Dedifferentiated amniotic fluid mesenchymal stem cell (primary cell): Measurements from ENCODE around the gene ANKRD13C.

Experiments
- DNase-seq: peaks from one replicate; pipeline ENCODE4 v3.0.0-alpha.2; 2016; ENCODE audit errors: extremely low spot score

The ANKRD13C gene

DNA sequence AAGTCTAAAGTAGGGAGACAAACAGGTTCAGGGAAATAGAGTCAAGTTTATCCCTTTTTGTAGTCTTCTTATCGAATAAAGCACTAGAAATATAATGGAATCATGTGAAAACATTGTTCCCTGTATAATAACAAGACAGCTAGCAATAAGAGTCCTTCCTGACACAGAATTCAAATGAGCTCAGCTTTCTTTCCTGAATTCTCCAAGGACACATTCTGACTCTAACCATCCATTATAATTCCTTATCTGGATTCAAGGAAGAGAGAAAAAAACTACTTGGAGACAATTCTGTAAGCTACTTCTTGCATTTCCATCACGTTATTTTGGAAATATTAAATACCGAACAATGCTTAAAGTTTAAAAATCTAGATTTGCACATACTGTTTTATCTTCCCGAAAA is 58.8 kb downstream of the ANKRD13C start:
- no peak for DNase-seq

DNA sequence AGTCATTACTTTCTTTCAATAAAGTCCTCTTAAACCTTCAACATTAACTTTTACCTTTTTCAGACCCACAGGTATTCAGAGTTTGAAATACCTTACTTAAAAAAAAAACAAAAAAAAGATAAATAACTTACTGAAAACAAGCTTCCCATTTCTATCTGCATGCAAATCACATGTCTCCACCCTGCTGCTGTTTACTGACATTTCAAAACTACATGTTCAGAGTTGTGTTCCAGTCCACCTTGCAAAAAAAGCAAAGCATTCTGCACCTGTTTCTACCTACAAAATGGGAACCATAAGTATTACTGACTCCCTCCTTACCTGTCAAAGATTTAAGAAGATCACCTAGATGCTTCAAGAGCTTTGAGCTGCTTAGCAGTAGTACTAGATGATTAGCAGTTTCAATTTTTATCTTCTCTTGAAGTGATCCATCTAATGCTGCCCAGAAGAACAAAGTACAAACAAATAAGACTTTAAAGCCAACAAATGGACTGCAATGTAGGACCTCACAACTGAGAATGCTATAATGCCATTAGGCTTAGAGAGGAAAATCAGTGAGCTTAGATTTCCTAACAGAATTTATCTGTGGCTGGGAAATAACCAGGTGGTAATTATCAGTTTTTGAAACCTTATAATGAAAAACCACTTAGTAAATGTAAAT is 61.2 kb downstream of the ANKRD13C start:
- DNase-seq: no peak

DNA sequence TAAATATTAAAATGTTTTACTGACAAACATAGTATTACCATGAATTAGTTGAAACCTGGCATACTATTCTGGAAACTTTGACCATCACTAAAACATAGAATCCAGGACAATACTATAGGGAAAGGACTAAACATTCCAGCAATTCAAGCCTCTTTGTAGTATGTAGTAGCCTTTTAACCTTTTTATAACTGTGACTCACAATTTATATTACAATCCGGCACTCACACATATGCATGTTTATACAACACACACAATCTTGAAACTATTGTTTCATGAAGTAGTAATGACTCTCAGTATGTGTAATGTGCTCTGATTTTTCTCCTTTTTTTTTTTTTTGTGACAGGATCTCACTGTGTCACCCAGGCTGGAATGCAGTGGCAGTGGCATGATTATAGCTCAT is 64.3 kb downstream of the ANKRD13C start:
- DNase-seq: no peak

DNA sequence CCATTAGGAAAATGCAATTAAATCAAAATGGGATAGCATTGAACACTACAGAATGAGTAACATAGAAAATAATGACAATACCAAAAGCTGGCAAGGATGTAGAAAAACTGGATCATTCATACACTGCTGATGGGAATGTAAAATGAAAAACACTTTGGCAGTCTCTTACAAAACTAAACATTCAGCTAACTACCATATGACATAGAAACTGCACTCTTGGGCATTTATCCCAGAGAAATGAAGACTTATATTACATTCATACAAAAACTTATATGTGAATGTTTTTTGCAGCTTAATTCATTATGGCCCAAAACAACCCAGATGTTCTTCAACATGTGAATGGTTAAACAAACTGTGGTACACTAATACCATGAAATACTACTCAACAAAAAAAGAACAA is 66.4 kb downstream of the ANKRD13C start:
- no peak for DNase-seq

DNA sequence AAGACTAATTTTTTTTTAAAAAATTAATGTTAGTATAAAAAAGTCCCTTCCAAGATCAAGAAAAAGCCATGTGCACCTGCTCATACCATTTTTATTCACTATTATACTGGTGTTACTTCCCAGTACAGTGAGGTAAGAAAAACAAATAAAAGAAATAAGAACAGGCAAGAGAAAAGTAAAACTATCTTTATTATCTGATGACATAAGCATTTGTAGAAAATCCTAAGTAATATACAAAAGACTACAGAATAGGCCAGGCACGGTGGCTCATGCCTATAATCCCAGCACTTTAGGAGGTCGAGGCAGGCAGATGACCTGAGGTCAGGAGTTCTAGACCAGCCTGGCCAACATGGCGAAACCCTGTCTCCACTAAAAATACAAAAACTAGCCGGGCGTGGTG is 68.1 kb downstream of the ANKRD13C start:
- DNase-seq: no peak

DNA sequence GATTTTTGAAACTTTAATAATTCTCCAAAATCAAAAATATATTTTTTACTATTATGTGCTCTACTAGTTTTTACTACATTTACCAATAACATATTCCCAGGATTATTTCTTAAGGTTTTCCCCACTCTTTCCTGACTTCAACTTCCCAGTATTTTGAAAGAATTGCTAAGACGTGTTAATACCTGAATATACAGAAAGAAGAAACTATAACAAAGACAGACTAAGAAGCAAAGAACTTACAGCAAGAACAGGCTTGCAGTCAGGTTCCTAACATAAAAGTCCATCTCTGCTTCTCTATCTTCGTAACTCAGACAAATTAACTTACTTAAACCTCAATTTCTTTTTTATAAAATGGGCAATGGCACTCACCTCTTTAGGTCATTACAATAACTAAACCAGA is 70.2 kb downstream of the ANKRD13C start:
- DNase-seq: no peak

DNA sequence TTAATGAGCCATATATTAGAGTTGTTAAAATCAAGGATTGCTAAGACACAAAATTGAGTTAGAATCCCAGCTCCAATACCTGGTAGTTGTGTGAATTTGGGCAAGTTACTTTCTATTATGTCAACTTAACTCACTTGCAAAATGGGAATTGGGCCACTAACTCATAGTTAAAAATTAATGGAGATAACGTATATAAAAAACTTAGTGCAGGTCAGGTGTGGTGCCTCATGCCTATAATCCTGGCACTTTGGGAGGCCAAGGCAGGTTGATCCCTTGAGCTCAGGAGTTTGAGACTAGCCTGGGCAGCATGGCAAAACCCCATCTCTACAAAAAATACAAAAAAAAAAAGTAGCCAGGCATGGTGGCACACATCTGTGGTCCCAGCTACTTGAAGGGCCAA is 75.8 kb downstream of the ANKRD13C start:
- no peak for DNase-seq

DNA sequence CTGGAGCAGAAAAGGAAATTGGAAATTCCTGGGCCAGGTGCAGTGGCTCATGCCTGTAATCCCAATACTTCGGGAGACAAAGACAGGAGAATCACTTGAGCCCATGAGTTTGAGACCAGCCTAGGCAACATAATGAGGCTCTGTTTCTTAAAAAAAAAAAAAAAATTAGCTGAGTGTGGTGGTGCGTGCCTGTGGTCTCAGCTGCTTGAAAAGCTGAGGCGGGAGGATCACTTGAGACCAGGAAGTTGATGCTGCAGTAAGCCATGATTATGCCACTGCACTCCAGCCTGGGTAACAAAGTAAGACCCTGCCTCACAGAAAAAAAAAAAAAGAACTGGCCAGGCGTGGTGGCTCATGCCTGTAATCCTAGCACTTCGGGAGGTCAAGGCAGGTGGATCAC is 76.6 kb downstream of the ANKRD13C start:
- DNase-seq: no peak

DNA sequence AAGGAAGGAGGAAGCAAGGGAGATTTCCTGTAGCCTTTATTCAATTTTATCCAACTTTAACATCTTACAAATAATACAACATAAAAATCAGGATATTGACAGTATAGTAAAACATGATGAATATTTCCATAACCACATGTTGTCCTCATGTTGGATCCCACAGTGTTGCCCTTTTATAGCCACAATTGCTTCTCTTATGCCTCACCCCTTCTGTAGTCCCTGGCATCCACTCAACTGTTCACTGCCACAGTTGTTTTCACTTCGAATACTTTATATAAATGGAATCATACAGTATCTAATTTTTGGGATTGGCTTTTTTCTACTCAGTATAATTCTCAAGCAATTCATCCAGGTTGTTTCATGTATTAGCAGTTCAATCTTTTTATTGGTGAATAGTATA is 88.6 kb downstream of the ANKRD13C start:
- DNase-seq: no peak

DNA sequence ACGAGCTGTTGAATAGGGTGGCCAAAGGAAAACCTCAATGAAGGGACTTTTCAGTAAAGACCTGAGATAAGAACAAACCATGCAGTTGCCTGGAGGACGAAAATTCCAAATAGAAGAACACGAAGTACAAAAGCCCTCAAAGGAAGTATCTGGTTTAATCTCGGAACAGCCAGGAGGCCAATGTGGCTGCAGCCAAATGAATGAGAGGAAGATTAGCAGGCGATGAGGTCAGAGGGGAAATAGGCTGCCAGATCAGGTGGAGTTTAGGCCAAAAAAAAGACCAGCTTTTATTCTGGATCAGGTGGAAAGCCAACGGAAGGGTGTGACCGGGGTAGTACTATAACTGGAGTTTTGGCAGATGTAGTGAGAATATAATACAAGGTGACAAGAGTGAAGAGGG is 89.7 kb downstream of the ANKRD13C start:
- no peak for DNase-seq

DNA sequence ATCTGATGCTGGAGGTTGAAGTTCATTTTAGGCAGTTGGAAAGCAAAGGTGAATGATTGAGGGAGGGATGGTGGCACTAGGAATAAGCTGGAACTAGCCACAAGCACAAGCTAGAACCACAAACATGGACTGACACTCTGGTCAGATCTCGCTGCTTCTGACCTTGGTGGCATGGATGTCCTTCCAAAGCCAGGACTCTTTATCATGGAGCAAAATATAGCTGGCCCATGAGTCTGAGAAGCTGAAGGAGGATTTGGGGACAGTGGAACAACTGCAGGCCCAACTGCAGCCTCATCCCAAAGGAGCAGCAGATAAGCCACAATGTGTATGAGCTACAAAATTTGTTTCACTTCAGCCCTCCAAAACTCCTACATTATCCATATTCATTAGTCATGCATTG is 97.9 kb downstream of the ANKRD13C start:
- no peak for DNase-seq

DNA sequence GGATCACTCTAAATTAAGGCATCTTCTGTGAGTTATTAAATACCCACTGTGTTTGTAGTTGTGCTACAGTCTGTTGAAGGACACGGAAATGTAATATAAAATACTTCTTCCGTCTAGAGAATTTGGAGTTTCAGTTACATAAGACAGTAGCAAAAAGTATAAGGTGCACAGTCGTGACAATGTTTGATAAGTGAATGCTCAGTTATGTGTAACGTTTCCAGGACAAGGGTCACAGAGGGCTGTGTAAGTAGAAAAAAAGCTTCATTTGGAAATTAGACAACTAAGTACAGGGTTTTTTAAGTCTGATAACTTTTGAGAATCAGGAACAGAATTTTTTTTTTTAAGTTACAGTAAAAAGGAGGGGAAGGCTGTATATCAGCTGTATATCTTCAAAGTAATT is 105.8 kb downstream of the ANKRD13C start:
- DNase-seq: no peak

DNA sequence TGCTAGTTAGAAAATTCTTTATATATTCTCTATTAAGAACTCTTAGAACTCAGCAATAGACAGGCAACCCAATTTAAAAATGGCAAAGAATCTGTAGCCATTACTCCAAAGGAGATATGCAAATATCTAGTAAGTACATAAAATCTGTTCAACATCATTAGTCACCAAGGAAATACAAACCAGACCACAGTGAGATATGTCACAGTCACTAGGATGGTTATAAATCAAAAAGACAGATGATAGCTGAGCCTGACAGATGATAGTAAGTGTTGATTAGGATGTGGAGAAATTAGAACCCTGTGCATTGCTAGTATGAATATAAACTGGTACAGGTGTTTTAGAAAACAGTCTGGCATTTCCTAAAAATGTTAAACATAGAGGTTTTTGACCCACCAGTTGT is 106.8 kb downstream of the ANKRD13C start:
- DNase-seq: no peak

DNA sequence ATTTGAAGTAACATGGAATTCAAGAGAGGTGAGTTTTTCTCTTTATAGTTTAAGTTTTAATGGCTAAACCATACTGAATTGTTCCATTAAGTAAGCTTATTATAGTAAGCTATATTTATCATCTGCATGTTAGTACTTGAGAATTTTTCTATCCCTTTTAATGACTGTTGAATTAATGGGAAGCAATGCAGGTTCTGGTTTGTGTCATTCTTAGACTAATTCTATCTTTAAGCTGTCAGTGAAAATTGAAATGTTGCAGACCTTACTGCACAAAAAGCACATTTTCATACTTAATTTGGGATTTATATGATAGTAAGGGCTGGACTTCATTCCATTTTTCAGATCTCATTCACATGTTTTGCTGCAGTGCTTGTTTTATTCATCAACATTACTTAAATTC is 107.4 kb downstream of the ANKRD13C start:
- no peak for DNase-seq

DNA sequence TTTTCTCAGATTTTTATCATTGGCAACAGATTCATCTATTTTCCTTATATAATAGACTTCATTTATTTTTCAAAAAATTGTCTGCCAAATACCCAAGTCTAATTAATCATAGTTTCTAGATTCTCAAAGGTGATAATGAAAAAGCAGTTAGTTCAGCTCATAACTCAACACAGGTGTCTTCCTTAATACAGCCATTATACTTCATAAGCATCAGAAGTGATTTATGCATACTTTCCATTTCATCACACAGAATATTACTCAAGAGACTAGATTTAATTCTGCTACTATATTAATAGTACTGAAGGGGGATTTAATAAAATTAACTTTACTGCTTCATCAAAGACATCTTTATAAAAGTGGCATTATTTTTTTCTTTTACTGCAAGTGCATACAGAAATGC is 114.6 kb downstream of the ANKRD13C start:
- DNase-seq: no peak

DNA sequence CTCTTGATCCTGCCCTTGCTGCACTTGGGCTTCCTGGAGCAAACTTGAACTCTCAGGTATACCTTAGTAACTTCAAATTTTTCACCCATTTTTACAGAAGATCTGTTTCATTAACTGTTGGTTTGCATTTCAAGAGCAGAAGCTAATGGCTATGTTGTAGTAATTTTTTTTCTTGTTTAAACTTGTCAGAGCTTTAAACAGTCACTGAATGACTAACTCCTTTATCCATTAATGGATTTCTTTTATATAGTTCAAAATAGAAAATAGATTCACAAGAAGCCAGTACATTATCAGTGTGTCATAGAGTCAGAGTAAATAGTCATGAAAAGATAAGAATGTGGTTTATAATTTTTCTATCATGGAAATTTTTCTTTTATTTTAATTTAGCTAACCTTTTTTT is 119.8 kb downstream of the ANKRD13C start:
- no peak for DNase-seq

DNA sequence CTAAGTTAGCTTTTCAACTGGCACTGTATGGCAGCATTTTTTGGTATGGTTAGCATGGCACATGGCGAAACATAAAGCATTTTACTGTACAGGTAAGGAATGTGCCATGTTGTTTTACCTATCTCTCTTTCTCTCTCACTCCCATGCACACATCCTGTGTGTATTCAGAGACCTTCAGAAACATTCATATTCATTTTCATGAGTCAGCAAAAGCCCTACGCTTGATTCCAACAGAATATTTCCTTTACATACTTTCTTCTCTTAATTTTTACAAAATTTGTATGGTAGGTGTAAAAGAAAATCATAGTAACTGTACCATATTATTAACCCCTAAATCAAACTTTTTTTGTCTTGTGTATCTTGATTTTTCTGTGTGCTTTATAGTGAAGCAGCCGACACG is 123.0 kb downstream of the ANKRD13C start:
- no peak for DNase-seq

DNA sequence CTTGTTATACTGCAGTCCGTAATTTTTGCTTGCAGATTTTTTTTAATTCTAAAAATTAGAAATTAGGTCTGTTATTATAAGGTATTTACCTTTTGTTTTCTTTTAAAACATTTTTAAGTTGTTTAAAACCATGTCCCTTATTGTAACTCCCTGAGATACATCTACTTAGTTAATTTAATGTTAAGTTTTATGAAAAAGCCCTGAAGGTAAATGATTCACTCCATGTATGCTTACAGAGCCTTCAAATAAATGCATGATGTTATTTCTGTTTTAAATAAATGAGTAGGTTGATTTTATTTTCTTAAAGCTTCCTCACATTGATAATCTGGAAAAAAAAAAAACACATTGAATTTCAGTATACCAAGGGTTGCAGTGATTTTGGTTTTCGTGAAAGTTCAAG is 125.9 kb downstream of the ANKRD13C start:
- no peak for DNase-seq

DNA sequence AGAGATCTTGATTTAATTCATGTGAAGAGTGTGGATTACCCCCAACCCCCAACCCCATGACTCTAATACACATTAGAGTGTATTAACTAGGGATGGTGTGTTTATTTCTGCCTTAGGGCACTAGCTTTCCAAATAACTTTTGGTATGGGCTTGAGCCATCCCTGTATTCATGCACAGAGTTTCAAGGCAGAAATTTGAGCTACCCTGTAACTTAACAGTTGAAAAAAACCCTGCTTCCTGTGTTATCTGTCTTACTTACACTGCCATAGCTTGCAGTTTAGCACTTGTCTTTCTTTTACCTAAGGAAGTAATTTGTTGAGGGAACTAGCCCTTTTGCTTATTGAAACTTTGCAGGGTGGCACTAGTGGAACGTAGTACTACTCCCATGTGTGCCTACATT is 127.1 kb downstream of the ANKRD13C start:
- DNase-seq: no peak

DNA sequence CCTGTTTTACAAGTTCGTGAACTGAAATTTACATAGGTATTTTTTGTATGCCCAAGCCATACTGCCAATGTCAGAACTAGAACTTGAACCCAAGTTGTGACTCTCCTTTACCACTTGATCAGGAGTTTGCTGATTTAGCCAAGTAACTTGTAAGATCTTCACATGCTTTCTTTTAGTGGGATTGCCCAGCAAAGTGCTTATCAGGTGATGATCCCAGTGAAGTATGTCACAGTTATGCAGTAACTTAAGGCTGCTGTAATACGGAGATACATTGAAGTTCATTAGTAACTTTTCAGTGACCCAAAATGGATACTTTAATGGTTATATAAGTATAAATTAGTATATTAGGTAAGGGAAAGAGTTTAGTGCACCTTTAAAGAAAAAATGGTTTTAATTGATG is 129.6 kb downstream of the ANKRD13C start:
- DNase-seq: no peak

DNA sequence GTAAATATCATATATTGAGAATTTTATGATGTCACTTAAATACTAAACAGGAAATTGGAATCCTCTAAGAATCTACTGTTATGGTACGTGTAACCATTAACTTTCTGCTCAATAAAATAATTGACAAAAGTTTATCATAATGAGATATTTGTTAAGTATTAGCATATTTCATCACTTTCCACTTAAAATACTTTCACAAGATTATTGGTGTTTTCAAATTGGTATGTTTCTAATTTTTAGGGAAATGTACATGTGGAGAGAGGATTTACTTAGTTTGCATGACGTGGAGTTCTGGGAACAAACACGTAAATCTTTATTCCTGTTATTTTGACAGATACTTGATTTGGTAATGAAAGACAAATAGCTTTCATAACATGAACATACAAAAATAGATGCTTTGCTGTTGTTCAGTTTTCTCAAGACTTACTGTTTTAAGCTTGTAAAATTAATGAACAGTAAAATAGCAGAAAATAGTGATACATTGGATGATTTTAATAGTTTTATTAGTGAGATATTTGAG is 131.7 kb downstream of the ANKRD13C start:
- DNase-seq: no peak

DNA sequence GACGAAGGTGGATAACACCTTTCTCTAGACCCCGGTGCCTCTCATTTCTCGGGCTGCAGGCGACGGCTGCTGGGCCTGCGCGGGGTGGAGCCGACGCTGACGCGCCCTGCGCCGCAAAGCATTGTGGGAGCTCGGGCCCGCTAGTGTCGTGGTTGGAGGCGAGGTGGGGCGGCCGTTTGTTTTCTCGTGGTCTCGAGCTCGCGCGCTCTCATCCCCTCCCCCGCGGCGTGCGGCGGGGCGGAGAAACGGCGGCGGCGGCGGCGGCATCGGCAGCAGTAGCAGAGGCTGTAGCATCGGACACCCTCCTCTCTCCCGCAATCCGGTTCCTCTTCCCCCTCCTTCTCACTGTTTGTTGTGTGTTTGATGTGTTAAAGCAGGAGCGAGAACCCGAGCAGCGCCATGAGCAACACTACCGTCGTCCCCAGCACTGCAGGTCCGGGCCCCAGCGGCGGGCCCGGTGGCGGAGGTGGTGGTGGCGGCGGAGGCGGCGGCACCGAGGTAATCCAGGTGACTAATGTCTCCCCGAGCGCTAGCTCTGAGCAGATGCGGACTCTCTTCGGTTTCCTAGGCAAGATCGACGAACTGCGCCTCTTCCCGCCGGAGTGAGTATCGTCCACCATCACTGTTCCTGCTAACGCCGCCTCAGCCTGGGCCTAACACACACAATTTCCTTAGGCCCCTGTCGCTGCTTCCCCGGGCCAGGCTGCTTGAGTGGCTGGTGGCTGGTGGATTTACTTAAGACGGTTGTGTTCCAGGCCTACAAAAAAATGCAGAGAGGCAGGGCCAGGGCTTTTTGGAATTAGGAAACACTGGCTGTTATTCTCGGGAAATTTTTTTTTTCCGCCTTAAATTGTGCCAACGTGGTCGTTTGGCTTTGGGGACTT is 133.0 kb downstream of the ANKRD13C start, which contains the start of gene SRSF11:
Gene SRSF11, plus strand, starts transcription at position 143 of the 884 bp plus-strand sequence. Its CDS starts 257 bp downstream, at position 400.
- DNase-seq: peak; percentile 96
